Smooth muscle cell of bladder (primary cell): ENCODE data around the gene PSME2. TPM values are rescaled to one million over a fixed set of nuclear protein-coding genes. Genes with fewer than 3 reads are reported as not detected.

Source experiments
- total RNA-seq: library from RNA; depleted of rRNA; stranded (reverse); fragments of >200 nt; gene quantifications from 2 replicates; pipeline ENCODE4 v1.2.3, GENCODE V29; 2014

The PSME2 gene
- total RNA-seq = 83.8 and 104 TPM in 2 replicates

DNA sequence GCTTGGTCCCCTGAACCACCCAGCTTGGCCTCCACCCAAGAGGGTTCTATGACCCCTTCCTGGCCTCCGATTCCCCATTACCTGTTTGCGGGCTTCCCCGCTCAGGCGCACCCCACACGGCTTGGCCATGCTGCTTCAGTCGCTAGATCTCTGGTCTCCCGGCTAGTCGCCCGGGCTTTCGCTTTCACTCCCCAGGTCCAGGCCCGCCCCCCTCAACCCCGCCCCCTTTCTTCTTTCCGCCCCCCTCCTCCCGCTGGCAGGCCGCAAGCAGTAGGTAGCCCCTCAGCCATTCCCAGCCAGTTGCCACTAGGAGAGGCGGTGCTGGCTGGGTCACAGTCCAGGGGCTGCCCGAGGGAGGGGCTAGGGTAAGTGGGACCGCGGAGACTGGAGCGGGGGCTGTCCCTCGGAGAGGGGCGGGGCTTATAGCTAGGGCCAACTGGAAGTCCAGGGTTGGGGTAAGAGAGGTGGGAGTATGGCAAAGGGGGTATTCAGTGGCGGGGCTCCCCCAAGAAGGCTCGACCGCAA is at the start of gene PSME2:
PSME2 (minus strand) TSS at position 158 of the 525 bp plus-strand sequence; CDS start at position 129, 29 bp downstream.

GRCh38 chr14:24195186-24196070 is 49.0 kb upstream of the PSME2 start, which contains the start of gene TM9SF1:
TM9SF1 (minus strand) TSS chr14:24195441; CDS start chr14:24195019, 422 bp downstream.

GRCh38 chr14:24188251-24189058 is 42.0 kb upstream of the PSME2 start, which contains the start of gene IPO4:
IPO4 (minus strand) TSS chr14:24188816; CDS start chr14:24188787, 29 bp downstream.

DNA sequence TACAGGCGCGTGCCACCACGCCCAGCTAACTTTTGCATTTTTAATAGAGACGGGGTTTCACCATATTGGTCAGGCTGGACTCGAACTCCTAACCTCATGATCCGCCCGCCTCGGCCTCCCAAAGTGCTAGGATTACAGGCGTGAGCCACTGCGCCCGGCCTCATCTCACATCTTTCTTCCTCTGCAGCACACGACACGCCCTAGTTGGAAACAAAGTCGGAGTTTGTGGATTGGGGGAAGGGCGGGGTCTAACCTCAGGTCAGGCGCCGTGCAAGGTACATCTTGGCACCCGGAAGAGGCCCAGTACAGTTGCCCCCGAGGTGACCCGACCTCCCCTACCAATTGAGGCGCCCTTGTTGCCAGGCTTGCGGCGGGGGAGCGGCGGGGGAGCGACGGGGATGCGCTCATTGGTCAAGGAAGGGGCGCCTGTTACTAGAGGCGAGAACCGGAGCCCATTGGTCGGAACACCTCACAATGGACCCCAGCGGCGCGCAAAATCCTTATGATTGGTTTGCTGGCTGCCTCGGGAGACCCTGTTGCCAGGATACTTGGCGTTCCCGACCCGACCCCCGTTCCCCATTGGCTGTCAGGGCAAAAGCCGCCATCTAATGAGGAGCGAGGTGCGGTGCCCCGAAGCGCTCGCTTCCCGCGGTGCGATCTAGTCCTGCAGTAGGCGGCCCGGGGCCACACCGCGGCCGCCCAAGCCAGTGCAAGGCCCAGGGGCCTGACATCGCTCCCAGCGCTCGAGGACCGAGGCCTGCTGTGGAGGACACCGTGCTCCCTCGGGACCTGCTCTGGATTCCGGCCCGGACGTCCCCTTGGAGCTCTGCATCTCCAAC is 25.2 kb upstream of the PSME2 start, which contains the start of gene REC8:
REC8 (plus strand) TSS at position 659 of the 839 bp plus-strand sequence. CDS start 473 bp downstream, outside the sequence.

DNA sequence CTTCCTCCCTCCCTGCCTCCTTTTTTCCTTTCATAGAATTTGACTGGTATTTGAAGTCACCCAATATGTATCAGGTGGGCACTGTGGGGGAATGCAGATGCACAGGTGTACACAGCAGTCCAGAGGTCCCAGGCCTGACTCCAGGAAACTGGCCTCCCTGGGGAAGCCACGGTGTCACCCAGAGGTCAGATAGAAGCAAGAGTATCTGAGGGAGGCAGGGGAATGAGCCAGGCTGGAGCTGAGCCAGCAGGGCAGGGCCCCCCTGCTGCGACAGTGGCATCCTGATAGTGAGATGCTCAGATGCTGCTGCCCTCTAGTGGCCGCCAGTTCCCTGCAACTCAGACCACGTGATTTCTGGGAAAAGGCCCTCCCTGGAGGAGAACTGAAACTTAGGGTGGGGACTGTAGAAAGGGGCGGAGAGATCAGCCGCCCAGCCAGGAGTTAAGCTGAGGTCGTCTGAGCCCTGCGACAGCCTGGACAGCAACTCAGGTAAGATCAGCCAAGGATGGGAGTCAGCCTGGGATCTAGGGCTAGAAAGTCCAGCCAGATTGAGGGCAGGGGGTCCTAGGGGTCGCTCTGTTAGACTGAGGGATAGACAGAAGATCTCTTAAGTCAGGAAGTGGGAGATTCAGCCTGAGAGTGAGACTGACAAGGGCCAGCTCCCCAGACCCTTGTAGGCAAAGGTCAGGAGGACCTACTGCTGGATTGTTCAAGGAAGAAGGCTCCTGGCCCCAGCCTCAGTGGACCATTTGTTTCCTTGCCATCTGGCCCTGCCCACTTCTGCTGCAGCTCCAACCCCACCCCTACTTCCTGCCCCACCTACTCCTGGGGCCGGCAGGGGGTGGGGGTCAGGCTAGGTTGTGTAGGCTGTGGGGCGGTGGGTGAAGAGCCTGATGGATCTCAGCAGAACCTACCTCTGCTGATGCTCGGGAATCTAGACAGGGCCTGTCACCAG is 14.7 kb upstream of the PSME2 start, which contains the start of gene IRF9:
IRF9 (plus strand) TSS at position 416 of the 955 bp plus-strand sequence. CDS start 880 bp downstream, outside the sequence.

DNA sequence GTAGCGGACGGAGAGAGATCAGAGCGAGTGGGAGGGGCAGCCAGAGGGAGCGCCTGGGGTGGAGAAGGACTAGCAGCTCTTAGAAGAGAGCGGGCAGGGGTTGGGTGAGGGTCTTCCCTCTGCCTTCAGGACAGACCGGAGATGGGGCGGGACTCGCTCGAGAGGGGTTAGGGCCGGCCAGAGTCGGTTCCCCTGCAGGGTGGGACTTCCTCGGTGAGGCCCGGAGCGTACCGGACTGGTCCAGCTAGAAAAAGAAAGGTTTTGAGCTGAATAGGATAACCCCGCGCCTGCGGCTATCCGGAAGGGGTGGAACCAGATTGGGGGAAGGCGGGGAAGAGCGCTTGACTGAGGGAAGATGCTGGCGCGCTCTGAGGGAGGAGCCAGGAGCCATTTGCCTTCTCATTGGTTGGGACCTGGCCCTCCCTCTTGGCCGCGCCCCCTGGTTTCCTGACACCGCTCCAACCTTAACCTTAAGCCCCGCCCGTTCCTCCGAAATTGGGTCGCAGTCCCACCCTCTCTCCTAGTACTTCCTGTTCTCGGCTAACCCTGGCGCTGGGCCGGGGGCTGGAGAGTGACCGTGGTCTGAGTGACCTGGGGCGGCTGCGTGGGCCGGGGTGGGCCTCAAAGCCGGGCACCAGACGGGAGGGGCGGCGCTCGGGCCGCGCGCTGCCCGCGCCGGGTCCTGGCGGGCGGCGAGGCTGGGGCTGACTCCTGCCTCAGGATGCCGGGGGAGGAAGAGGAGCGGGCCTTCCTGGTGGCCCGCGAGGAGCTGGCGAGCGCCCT is 759 bp upstream of the PSME2 start, which contains the start of gene RNF31:
RNF31 (plus strand) TSS at position 521 of the 783 bp plus-strand sequence; CDS start at position 722, 201 bp downstream.

GRCh38 chr14:24141097-24141880 is 5.1 kb downstream of the PSME2 start, which contains the start of gene EMC9:
EMC9 (minus strand) TSS chr14:24141591; CDS start chr14:24141304, 287 bp downstream.

GRCh38 chr14:24135834-24136683 is 10.4 kb downstream of the PSME2 start, which contains the start of gene PSME1:
PSME1 (plus strand) TSS chr14:24136194; CDS start chr14:24136263, 69 bp downstream.

GRCh38 chr14:24130380-24130716 is 16.1 kb downstream of the PSME2 start, which contains the start of gene FITM1:
FITM1 (plus strand) TSS chr14:24130659; CDS start chr14:24131564, 905 bp downstream.

GRCh38 chr14:24114532-24115421 is 31.6 kb downstream of the PSME2 start, which contains the start of the genes DCAF11 and NRL:
DCAF11 (plus strand) TSS chr14:24114777; CDS start chr14:24115595, 818 bp downstream.
NRL (minus strand) TSS chr14:24114949; CDS start chr14:24082848, 32,101 bp downstream.

DNA sequence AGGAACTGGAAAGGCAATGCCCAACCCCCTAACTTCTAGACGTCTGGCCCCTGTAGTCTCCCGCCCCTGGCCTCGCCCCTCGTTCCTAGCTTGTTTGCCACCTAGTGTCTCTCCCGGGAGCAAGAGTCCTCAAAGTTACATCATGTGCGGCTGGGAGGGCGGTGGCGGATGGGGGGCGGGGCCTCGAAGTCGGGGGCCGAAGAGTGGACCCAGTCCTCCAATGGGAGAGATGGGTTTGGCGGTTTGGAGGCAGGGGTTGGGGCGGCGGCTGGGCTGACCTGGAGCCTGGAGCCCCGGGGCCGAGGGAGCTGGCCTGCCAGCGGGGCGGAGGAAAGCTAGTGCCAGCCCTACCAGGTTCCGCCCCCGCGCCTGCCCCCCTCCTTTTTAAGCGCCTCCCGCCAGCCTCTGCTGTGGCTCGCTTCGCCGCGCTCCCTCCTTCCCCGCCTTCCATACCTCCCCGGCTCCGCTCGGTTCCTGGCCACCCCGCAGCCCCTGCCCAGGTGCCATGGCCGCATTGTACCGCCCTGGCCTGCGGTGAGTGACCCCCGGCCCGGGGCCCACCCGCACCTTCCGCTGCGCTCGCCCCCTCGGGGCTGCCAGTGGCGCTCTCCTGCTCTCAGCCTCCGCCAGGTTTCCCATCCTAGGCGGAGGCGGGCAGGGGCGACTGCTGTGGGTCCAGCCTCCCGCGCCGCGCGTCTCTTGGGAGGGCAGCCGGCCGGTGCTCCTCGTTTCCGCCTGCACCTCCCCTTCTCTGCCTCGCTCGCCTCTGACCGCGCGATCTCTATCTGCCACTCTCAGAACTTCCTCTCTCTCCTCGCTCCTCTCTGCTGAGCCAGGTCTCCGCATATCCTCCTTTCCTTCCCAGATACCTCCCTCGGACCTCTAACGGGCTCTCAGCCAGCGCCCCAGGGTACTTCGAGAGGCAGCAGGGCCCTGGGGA is 52.2 kb downstream of the PSME2 start, which contains the start of gene PCK2:
PCK2 (plus strand) TSS at position 411 of the 940 bp plus-strand sequence; CDS start at position 506, 95 bp downstream.

